Breast epithelium (tissue), 3 donors: ENCODE results near the gene ATP2B1.

Experiments used
- CTCF ChIP-seq, 3 donors: fragments of 450-650 bp; IDR thresholded peaks; one replicate each; pipeline ENCODE4 v1.5.1; 2016 to 2017; ENCODE audit warnings: antibody characterized with exemption in 3 of 3, mild to moderate bottlenecking in 3 of 3, moderate library complexity in 3 of 3
- POLR2A ChIP-seq: fragments of 450-650 bp; IDR thresholded peaks from one replicate; pipeline ENCODE4 v1.6.1; 2016; ENCODE audit warnings: antibody characterized with exemption, mild to moderate bottlenecking, moderate library complexity

- TF ChIP-seq POLR2A, result no peak
- TF ChIP-seq CTCF (IDR thresholded peaks at IDR 0.05), result no peak
These were observed 25.1 kb upstream of the ATP2B1 start for GRCh38 chr12:89733579-89734201.
